Measurements from ENCODE around the gene PITRM1. TPM values are rescaled to one million over a fixed set of nuclear protein-coding genes. Genes with fewer than 3 reads are reported as not detected.
A peak's percentile ranks its signal among the peaks of the same experiment; 100 is the strongest.

Gene PITRM1
- polyA plus RNA-seq, 2 of the 4 experiments (the other 2 are of a cell fraction): 45.9 to 64.5 TPM

- DNase-seq (ENCODE audit: low read depth in 1 of 2, low spot score in 1 of 2) (no peak), FAIRE-seq (no peak), ATAC-seq (peak in 1 of 2 experiments; percentile 17; a peak in 2 of 6 replicates)
- no peak for TF ChIP-seq CBX8 (IDR thresholded peaks at IDR 0.05)
- no peak for TF ChIP-seq ATOH8 (CRISPR knock-in tag; IDR thresholded peaks at IDR 0.05; ENCODE audit: low read depth)
- TF ChIP-seq POLR2AphosphoS2 (conservative IDR thresholded peaks at IDR 0.05; ENCODE audit: low read length): peak; percentile 82; the same call in 1 of the 2 replicates
- no peak for TF ChIP-seq E2F6 (IDR thresholded peaks at IDR 0.05; ENCODE audit: borderline replicate concordance, low read depth)
- TF ChIP-seq NPAS2 (CRISPR knock-in tag; IDR thresholded peaks at IDR 0.05; ENCODE audit: borderline replicate concordance): no peak
- CTCF ChIA-PET: no interaction called here
- Histone ChIP-seq H3K27ac (peak overlapping the region in 1 of 2 experiments; percentile 72; a peak in 4 of 6 replicates), H3K4me2 (no peak overlapping the region), H3K4me1 (peaks cover 31% of the 10 kb centered on the region), H3K4me3 (no peak overlapping the region), H3K9me3 (no peaks in the 10 kb centered on the region)
- POLR2A ChIA-PET: no interaction called here
- 87% methylated on average over 22 of the region's 22 CpGs for WGBS (ENCODE audit: missing lambda C conversion rate)
Measured at GRCh38 chr10:3132036-3133025, 40.3 kb downstream of the PITRM1 start.

- peak overlapping the region; percentile 43 for H3K4me2 ChIP-seq
- H3K4me1 ChIP-seq: peaks cover 31% of the 10 kb centered on the region
- TF ChIP-seq JUN (IDR thresholded peaks at IDR 0.05) (no peak), HES2 (IDR thresholded peaks at IDR 0.05) (0 out of 2 replicates have a peak, but pooled peaks have one; percentile 8), SMC3 (IDR thresholded peaks at IDR 0.05) (no peak), FOSL2 (IDR thresholded peaks at IDR 0.05) (no peak), FOSL2 (CRISPR knock-in tag; IDR thresholded peaks at IDR 0.05) (peak; percentile 42; the same call in 1 of the 2 replicates), CEBPB (IDR thresholded peaks at IDR 0.05) (peak; percentile 62 to 75; a peak in 3 of 4 replicates)
- no peaks in the 10 kb centered on the region for H3K9me3 ChIP-seq
- ChIA-PET CTCF (interaction anchor here (2.3 kb wide), 1 partner anchor 12 kb away, joined by 8 read pairs; no protein-coding TSS in a partner anchor), POLR2A (interaction anchor here (1.0 kb wide), 1 partner anchor 40 kb away, joined by 3 read pairs; no protein-coding TSS in a partner anchor)
- ATAC-seq (no peak), DNase-seq (ENCODE audit: low read depth in 1 of 2, low spot score in 1 of 2) (peak; percentile 40 to 63), FAIRE-seq (peak; percentile 61)
- no peak overlapping the region for H3K4me3 ChIP-seq
- H3K27ac ChIP-seq: peak overlapping the region; percentile 46 to 72; a peak in 4 of 6 replicates
- 87% methylated on average over 4 of the region's 4 CpGs for WGBS (ENCODE audit: missing lambda C conversion rate)
Measured at GRCh38 chr10:3131098-3131497, 41.5 kb downstream of the PITRM1 start.

- no peak for DNase-seq (ENCODE audit: low read depth in 1 of 2, low spot score in 1 of 2)
- no peak overlapping the region for H3K4me3 ChIP-seq
- peaks cover 31% of the 10 kb centered on the region for H3K4me1 ChIP-seq
- no peaks in the 10 kb centered on the region for H3K9me3 ChIP-seq
- H3K27ac ChIP-seq: peak overlapping the region; percentile 9 to 72; a peak in 3 of 6 replicates
- ATAC-seq: peak in 1 of 2 experiments; percentile 2; a peak in 3 of 6 replicates
- FAIRE-seq: no peak
- POLR2A ChIA-PET: no interaction called here
- CTCF ChIA-PET: interaction anchor here (0.6 to 2.3 kb wide), 3 partner anchors 10 to 49 kb away, joined by 3 to 8 read pairs (median 3); no protein-coding TSS in a partner anchor
- TF ChIP-seq NR3C1 (IDR thresholded peaks at IDR 0.05) (no peak), ESRRA (IDR thresholded peaks at IDR 0.05; ENCODE audit: borderline replicate concordance, low read length) (no peak), MYC (IDR thresholded peaks at IDR 0.05; ENCODE audit: borderline replicate concordance, low read length) (no peak), RNF2 (IDR thresholded peaks at IDR 0.05; ENCODE audit: borderline replicate concordance, low read depth) (no peak), GATA3 (IDR thresholded peaks at IDR 0.05; ENCODE audit: borderline replicate concordance) (no peak), EHMT2 (IDR thresholded peaks at IDR 0.05; ENCODE audit: low read depth) (no peak), HEYL (CRISPR knock-in tag; IDR thresholded peaks at IDR 0.05) (no peak), USF2 (IDR thresholded peaks at IDR 0.05) (no peak), RARB (CRISPR knock-in tag; IDR thresholded peaks at IDR 0.05) (no peak), POLR2A (IDR thresholded peaks at IDR 0.05; ENCODE audit: low read length) (no peak), HES2 (IDR thresholded peaks at IDR 0.05) (no peak), MAX (IDR thresholded peaks at IDR 0.05) (no peak), KDM5A (IDR thresholded peaks at IDR 0.05) (no peak), CHD2 (IDR thresholded peaks at IDR 0.05; ENCODE audit: low read length, partially characterized antibody) (no peak), SREBF2 (IDR thresholded peaks at IDR 0.05) (no peak), CBX2 (IDR thresholded peaks at IDR 0.05; ENCODE audit: borderline replicate concordance, low read depth) (no peak), HOXA7 (CRISPR knock-in tag; IDR thresholded peaks at IDR 0.05) (no peak), JUN (IDR thresholded peaks at IDR 0.05) (no peak), EHF (CRISPR knock-in tag; IDR thresholded peaks at IDR 0.05) (no peak)
- no peak overlapping the region for H3K4me2 ChIP-seq
- WGBS (ENCODE audit: missing lambda C conversion rate): 94% methylated on average over 31 of the region's 40 CpGs
Measured at GRCh38 chr10:3129581-3130340, 42.8 kb downstream of the PITRM1 start.
